Measurements from ENCODE around the gene BEND4. TPM values are rescaled to one million over a fixed set of nuclear protein-coding genes. Genes with fewer than 3 reads are reported as not detected.

The BEND4 gene
- total and polyA plus RNA-seq, 2 of the 4 experiments (the other 2 are of a cell fraction), result not detected

- POLR2A ChIA-PET (ENCODE audit: unreplicated experiment), result no interaction called here
- BruUV-seq (replicated peaks), result no TSS peak
- no peak overlapping the region for H4K5ac ChIP-seq (ENCODE audit: low read depth, low read length)
Observed at GRCh38 chr4:42167709-42168108, 15.3 kb upstream of the BEND4 start.

More at GRCh38 chr4:42167709-42168108, 15.3 kb upstream of the BEND4 start:
- H2AFZ ChIP-seq (replicated peaks; ENCODE audit: low read length, poor library complexity), result no peak overlapping the region
- CTCF ChIA-PET, result no interaction called here
- H3K9me1 ChIP-seq (ENCODE audit: insufficient read depth, low read length), result no peaks in the 10 kb centered on the region
- H3K27me3 ChIP-seq (ENCODE audit: control insufficient read depth, insufficient read depth, low read length), result no peaks in the 10 kb centered on the region
- no peak overlapping the region for H3K56ac ChIP-seq (ENCODE audit: extremely low read depth, insufficient read depth, low read length)
- DNase-seq, result no peak
- no peak overlapping the region for H2AK9ac ChIP-seq (replicated peaks; ENCODE audit: low read depth, low read length, poor library complexity)
- no peak overlapping the region for H3K23ac ChIP-seq (ENCODE audit: low read depth, low read length)
- H3K79me1 ChIP-seq (ENCODE audit: low read depth in 1 of 2, low read length in 2 of 2), result no peaks in the 10 kb centered on the region
- dilution Hi-C loops (cut with HindIII; ENCODE audit: low sequenced_read_pairs, unreplicated experiment), result no loop called here
- WGBS, 2 experiments (ENCODE audit: extremely low coverage in 2 of 2, insufficient read length in 1 of 2), result no CpG with 5 or more reads among the region's 5 CpGs
- no peak overlapping the region for H3K14ac ChIP-seq (replicated peaks; ENCODE audit: low read depth, low read length)
- H3K27ac ChIP-seq (ENCODE audit: insufficient read depth, low read length), result no peak overlapping the region
- no peak overlapping the region for H2BK20ac ChIP-seq (ENCODE audit: low read depth, low read length)
- no peak overlapping the region for H3K4me2 ChIP-seq (ENCODE audit: low read depth, low read length)
- H3K4ac ChIP-seq (ENCODE audit: low read depth, low read length), result no peak overlapping the region
- H2BK5ac ChIP-seq (ENCODE audit: low read depth, low read length, poor library complexity, severe bottlenecking), result no peak overlapping the region
- no peak overlapping the region for H3K18ac ChIP-seq (ENCODE audit: low read depth, low read length)
- H3K9ac ChIP-seq (ENCODE audit: low read depth, low read length), result no peak overlapping the region
- in situ Hi-C loops (cut with MboI; ENCODE audit: low sequenced_read_pairs), result no loop called here
- H3K36me3 ChIP-seq (ENCODE audit: control insufficient read depth, insufficient read depth, low read length), result no peaks in the 10 kb centered on the region
- H2AK5ac ChIP-seq (ENCODE audit: low read depth, low read length), result no peak overlapping the region
- H3K9me3 ChIP-seq (ENCODE audit: control insufficient read depth, insufficient read depth, low read length), result no peaks in the 10 kb centered on the region
- no peak overlapping the region for H2BK15ac ChIP-seq (ENCODE audit: low read depth, low read length)
- no peak overlapping the region for H4K8ac ChIP-seq (ENCODE audit: low read depth in 2 of 2, low read length in 2 of 2)
- no peaks in the 10 kb centered on the region for H3K4me1 ChIP-seq (ENCODE audit: control insufficient read depth, insufficient read depth, low read length)
- H3K4me3 ChIP-seq (ENCODE audit: insufficient read depth, low read depth, low read length), result no peak overlapping the region
- intact Hi-C loops (cut with micrococcal nuclease), result no loop called here
- TF ChIP-seq CHD1 (IDR thresholded peaks at IDR 0.05; ENCODE audit: low read depth, low read length) (no peak), RFX5 (IDR thresholded peaks at IDR 0.05; ENCODE audit: low read depth, low read length) (no peak), MXI1 (IDR thresholded peaks at IDR 0.05; ENCODE audit: borderline replicate concordance, low read depth, low read length) (no peak), MAFK (IDR thresholded peaks at IDR 0.05; ENCODE audit: low read depth, low read length) (no peak), MAZ (IDR thresholded peaks at IDR 0.05; ENCODE audit: borderline replicate concordance, low read depth, low read length) (no peak), NFE2L2 (IDR thresholded peaks at IDR 0.05; ENCODE audit: low read depth, low read length) (no peak), FOS (IDR thresholded peaks at IDR 0.05; ENCODE audit: low read depth, low read length) (no peak), BHLHE40 (IDR thresholded peaks at IDR 0.05; ENCODE audit: low read depth, low read length) (no peak), SMC3 (IDR thresholded peaks at IDR 0.05; ENCODE audit: low read depth, low read length) (no peak), RAD21 (IDR thresholded peaks at IDR 0.05; ENCODE audit: low read length) (no peak)
- TF ChIP-seq, protein P1, sequence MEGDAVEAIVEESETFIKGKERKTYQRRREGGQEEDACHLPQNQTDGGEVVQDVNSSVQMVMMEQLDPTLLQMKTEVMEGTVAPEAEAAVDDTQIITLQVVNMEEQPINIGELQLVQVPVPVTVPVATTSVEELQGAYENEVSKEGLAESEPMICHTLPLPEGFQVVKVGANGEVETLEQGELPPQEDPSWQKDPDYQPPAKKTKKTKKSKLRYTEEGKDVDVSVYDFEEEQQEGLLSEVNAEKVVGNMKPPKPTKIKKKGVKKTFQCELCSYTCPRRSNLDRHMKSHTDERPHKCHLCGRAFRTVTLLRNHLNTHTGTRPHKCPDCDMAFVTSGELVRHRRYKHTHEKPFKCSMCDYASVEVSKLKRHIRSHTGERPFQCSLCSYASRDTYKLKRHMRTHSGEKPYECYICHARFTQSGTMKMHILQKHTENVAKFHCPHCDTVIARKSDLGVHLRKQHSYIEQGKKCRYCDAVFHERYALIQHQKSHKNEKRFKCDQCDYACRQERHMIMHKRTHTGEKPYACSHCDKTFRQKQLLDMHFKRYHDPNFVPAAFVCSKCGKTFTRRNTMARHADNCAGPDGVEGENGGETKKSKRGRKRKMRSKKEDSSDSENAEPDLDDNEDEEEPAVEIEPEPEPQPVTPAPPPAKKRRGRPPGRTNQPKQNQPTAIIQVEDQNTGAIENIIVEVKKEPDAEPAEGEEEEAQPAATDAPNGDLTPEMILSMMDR (conservative IDR thresholded peaks at IDR 0.05; ENCODE audit: low read depth, low read length), result no peak
- TF ChIP-seq, protein P2, sequence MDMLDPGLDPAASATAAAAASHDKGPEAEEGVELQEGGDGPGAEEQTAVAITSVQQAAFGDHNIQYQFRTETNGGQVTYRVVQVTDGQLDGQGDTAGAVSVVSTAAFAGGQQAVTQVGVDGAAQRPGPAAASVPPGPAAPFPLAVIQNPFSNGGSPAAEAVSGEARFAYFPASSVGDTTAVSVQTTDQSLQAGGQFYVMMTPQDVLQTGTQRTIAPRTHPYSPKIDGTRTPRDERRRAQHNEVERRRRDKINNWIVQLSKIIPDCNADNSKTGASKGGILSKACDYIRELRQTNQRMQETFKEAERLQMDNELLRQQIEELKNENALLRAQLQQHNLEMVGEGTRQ (IDR thresholded peaks at IDR 0.05; ENCODE audit: low read depth, low read length), result no peak
- H4K20me1 ChIP-seq (ENCODE audit: insufficient read depth, low read length), result no peaks in the 10 kb centered on the region
- no peak for ATAC-seq (ENCODE audit: low read depth)
- no peak overlapping the region for H2BK120ac ChIP-seq (ENCODE audit: low read depth, low read length)
- no peak overlapping the region for H4K91ac ChIP-seq (ENCODE audit: insufficient read depth, low read depth, low read length)

Measured in IMR-90 (cell line).